Skeletal muscle tissue (tissue), 4 donors: Measurements from ENCODE around the gene TMEM108. TPM values are rescaled to one million over a fixed set of nuclear protein-coding genes. Genes with fewer than 3 reads are reported as not detected.

Experiments
- H3K27ac ChIP-seq: one replicate; pipeline ENCODE4 v1.7.0; 2013; ENCODE audit warnings: mild to moderate bottlenecking, low read depth, low read length, inconsistent platforms
- H3K27me3 ChIP-seq, 3 donors: one replicate each; pipeline ENCODE4 v1.7.0; 2013; ENCODE audit warnings: low read length in 3 of 3; ENCODE audit not compliant: control insufficient read depth in 3 of 3, insufficient read depth in 3 of 3
- H3K36me3 ChIP-seq, 3 donors: one replicate each; pipeline ENCODE4 v1.7.0; 2013; ENCODE audit warnings: low read length in 3 of 3; ENCODE audit not compliant: control insufficient read depth in 3 of 3, insufficient read depth in 3 of 3
- H3K4me1 ChIP-seq, 3 donors: one replicate each; pipeline ENCODE4 v1.7.0; 2013; ENCODE audit warnings: low read length in 3 of 3, mild to moderate bottlenecking in 3 of 3; ENCODE audit not compliant: control insufficient read depth in 3 of 3, insufficient read depth in 3 of 3
- H3K4me3 ChIP-seq, 3 donors: one replicate each; pipeline ENCODE4 v1.7.0; 2013; ENCODE audit warnings: low read length in 3 of 3
- H3K9ac ChIP-seq, 3 donors: one replicate each; pipeline ENCODE4 v1.7.0; 2013; ENCODE audit warnings: low read length in 3 of 3, mild to moderate bottlenecking in 3 of 3, moderate library complexity in 2 of 3, low read depth in 1 of 3
- H3K9me3 ChIP-seq, 3 donors: one replicate each; pipeline ENCODE4 v1.7.0; 2013; ENCODE audit warnings: low read length in 3 of 3; ENCODE audit not compliant: control insufficient read depth in 3 of 3
- total RNA-seq: library from RNA; depleted of rRNA; stranded (reverse); fragments of >200 nt; gene quantifications from one replicate; pipeline ENCODE4 v1.2.3, GENCODE V29; 2014
- donor health status: Osteomylitis.

Gene TMEM108
- total RNA-seq, 1 donor from 2014 or later, result 7.3 TPM

DNA sequence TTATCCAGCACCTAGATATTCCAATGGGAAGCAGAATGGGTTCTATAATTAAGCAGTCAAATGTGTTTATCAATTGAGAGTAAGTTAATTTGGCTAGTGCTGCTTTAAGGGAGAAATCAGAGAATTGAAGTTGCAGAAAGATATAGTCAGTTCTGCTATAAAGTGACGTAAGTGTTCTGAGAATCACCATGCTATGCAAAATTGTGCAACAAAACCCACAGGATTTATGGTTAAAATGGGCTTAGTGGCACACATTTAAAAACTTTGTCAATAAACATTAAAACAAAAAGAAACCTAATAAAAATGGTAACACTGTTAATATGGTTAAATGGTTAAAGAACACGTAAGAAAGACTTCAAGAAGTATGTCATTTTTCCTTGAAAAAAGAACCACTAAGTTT lies 74.5 kb downstream of the TMEM108 start:
- H3K36me3 ChIP-seq, result no peaks in the 10 kb centered on the region
- no peaks in the 10 kb centered on the region for H3K27me3 ChIP-seq
- no peak overlapping the region for H3K27ac ChIP-seq
- H3K4me3 ChIP-seq, result no peak overlapping the region
- H3K4me1 ChIP-seq, result peaks cover 0 to 2% (median 0%) of the 10 kb centered on the region in 3 donors
- no peak overlapping the region for H3K9ac ChIP-seq
- no peaks in the 10 kb centered on the region for H3K9me3 ChIP-seq

DNA sequence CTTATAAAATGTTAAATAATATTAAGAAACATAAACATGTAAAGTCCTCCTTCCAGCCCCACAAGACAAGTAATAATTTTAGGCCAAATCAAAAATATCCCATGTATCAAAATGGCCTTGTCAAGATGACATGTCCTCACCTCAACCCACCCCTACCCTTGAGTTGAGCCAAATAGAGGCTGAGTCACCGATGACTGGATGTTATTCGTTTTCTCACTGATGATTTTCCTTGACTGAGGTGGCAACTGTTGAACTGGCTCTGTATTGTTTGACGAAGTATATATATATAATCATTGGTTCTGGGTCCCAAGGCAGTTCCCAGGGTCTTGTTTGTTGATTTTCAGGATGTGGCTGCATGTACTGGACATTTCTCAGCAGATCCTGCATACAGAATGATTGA lies 75.3 kb downstream of the TMEM108 start:
- Histone ChIP-seq H3K27me3 (no peaks in the 10 kb centered on the region), H3K27ac (no peak overlapping the region), H3K9me3 (no peaks in the 10 kb centered on the region), H3K4me3 (no peak overlapping the region), H3K36me3 (no peaks in the 10 kb centered on the region), H3K4me1 (peaks cover 0 to 2% (median 0%) of the 10 kb centered on the region in 3 donors), H3K9ac (no peak overlapping the region)

GRCh38 chr3:133113927-133114597 lies 75.9 kb downstream of the TMEM108 start:
- Histone ChIP-seq H3K27me3 (no peaks in the 10 kb centered on the region), H3K9me3 (no peaks in the 10 kb centered on the region), H3K36me3 (no peaks in the 10 kb centered on the region), H3K4me1 (peaks cover 0 to 2% (median 0%) of the 10 kb centered on the region in 3 donors), H3K4me3 (no peak overlapping the region), H3K27ac (no peak overlapping the region), H3K9ac (no peak overlapping the region)

DNA sequence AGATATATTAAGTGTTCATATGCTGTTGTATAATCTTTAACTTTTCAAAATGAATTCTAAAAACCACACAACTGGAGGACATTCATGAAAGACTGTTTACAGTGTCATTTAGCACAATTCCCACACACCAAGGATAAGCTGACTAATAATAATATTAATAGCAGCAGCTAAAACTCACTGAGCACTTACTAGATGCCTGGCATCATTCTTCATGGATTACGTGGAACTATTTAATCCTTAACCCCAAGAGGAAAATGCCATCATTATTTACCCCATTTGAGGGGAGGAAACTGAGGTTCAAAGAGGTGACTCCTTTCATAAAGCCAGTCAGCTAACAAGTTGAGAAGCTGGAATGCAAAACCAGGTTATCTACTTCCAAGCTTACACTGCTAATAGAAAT lies 77.0 kb downstream of the TMEM108 start:
- Histone ChIP-seq H3K9ac (no peak overlapping the region), H3K4me3 (no peak overlapping the region), H3K9me3 (no peaks in the 10 kb centered on the region), H3K36me3 (no peaks in the 10 kb centered on the region), H3K27me3 (no peaks in the 10 kb centered on the region), H3K27ac (no peak overlapping the region), H3K4me1 (peaks cover 0 to 2% (median 0%) of the 10 kb centered on the region in 3 donors)

- Histone ChIP-seq H3K9ac (no peak overlapping the region), H3K4me3 (no peak overlapping the region), H3K4me1 (peaks cover 0 to 2% (median 0%) of the 10 kb centered on the region in 3 donors), H3K36me3 (no peaks in the 10 kb centered on the region), H3K27ac (no peak overlapping the region), H3K9me3 (no peaks in the 10 kb centered on the region), H3K27me3 (no peaks in the 10 kb centered on the region)
Observed at GRCh38 chr3:133117342-133117741, 79.2 kb downstream of the TMEM108 start.

DNA sequence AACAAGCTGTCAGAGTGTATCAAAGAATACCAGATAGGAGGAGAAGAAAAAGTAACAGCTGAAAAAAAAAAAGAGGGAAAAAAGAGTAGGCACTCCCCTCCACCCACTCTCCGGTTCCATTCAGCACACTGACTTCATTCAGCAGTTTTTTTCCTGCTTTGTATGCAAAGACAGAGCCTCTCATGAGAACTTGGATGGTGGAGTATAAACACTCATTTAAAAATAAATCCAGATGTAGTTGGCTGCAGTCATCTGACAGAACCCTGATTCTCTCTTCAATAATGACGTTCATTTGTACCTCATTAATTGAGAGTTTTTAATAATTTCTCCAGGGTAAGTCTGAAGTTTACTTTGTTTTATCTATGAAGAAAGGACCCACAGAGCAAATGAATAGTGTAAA lies 81.0 kb downstream of the TMEM108 start:
- H3K4me1 ChIP-seq, result no peaks in the 10 kb centered on the region
- no peak overlapping the region for H3K27ac ChIP-seq
- no peaks in the 10 kb centered on the region for H3K9me3 ChIP-seq
- H3K9ac ChIP-seq, result no peak overlapping the region
- H3K4me3 ChIP-seq, result no peak overlapping the region
- H3K27me3 ChIP-seq, result no peaks in the 10 kb centered on the region
- H3K36me3 ChIP-seq, result no peaks in the 10 kb centered on the region

DNA sequence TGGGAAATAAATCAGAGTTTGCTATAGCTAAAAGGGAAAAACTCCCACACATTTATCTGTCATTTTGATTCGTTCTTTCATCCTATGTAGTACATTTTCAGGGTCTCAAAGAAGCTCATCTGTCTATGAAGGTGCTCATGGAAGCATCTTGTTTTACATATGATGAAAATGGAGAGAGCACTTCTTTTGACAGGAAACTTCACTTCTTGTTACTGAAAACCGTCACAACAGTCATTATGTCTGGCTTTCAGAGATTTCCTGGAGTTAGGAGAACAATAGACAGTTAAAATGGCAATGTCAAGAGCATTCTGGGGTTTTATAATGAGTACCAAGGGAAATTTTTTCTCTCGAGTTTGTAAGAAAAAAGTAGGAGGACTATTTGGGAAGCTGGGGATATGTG lies 83.3 kb downstream of the TMEM108 start:
- no peaks in the 10 kb centered on the region for H3K9me3 ChIP-seq
- no peak overlapping the region for H3K27ac ChIP-seq
- H3K4me3 ChIP-seq, result no peak overlapping the region
- H3K4me1 ChIP-seq, result no peaks in the 10 kb centered on the region
- no peak overlapping the region for H3K9ac ChIP-seq
- H3K36me3 ChIP-seq, result no peaks in the 10 kb centered on the region
- H3K27me3 ChIP-seq, result no peaks in the 10 kb centered on the region

- H3K9me3 ChIP-seq, result no peaks in the 10 kb centered on the region
- no peaks in the 10 kb centered on the region for H3K36me3 ChIP-seq
- H3K27ac ChIP-seq, result no peak overlapping the region
- no peak overlapping the region for H3K9ac ChIP-seq
- H3K4me1 ChIP-seq, result no peaks in the 10 kb centered on the region
- no peaks in the 10 kb centered on the region for H3K27me3 ChIP-seq
- H3K4me3 ChIP-seq, result no peak overlapping the region
Observed at GRCh38 chr3:133123636-133124035, 85.4 kb downstream of the TMEM108 start.

DNA sequence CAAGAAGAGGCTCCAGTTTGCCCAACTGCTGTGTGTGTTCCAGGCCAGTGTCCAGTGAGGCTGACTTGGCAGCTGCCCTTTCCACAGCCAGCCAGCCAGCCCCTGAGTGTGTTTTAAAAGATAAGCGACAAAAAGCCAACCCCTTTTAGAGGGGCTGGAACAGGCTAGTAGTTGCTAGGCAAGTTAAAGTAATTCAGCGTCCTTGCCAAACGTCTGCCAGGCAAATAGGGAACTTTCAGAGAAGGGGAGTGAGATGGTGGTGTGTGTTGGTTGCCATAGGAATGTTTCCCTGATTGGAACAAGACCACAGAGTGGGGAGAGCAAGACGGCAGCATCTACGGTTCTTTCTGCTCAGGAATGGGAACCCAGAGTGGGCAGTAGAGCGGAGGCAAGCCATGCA lies 86.3 kb downstream of the TMEM108 start:
- no peaks in the 10 kb centered on the region for H3K4me1 ChIP-seq
- H3K9ac ChIP-seq, result no peak overlapping the region
- no peaks in the 10 kb centered on the region for H3K27me3 ChIP-seq
- no peaks in the 10 kb centered on the region for H3K9me3 ChIP-seq
- no peak overlapping the region for H3K27ac ChIP-seq
- H3K36me3 ChIP-seq, result no peaks in the 10 kb centered on the region
- H3K4me3 ChIP-seq, result no peak overlapping the region

DNA sequence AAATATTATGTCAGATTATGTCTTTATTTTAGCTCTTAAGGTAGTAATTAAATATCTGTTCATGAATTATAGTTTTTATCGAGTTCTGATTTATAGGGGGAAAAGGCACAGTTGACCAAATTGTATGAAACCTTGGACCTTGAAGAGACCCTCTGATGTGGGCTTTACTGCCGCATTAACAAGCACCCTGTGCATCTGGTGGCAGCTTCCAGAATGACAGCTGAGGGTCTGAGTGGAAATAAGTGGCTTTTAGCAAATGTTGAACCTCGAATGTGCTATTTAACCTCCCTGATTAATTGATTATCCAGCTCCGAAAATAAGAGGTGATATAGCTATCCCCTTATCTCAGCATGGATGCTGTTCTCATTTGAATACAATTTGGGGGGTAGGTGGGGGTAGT lies 87.0 kb downstream of the TMEM108 start:
- no peaks in the 10 kb centered on the region for H3K9me3 ChIP-seq
- H3K27me3 ChIP-seq, result no peaks in the 10 kb centered on the region
- H3K36me3 ChIP-seq, result no peaks in the 10 kb centered on the region
- H3K4me1 ChIP-seq, result no peaks in the 10 kb centered on the region
- no peak overlapping the region for H3K27ac ChIP-seq
- no peak overlapping the region for H3K9ac ChIP-seq
- H3K4me3 ChIP-seq, result no peak overlapping the region
